HG03196 (cell line): ENCODE measurements around the gene FAM20C.

ENCODE experiments used
- ATAC-seq: cut with Tn5 transposase; IDR thresholded peaks from one replicate; pipeline ENCODE4 v1.9.1; 2021; ENCODE audit not compliant: unreplicated experiment

The FAM20C gene

DNA sequence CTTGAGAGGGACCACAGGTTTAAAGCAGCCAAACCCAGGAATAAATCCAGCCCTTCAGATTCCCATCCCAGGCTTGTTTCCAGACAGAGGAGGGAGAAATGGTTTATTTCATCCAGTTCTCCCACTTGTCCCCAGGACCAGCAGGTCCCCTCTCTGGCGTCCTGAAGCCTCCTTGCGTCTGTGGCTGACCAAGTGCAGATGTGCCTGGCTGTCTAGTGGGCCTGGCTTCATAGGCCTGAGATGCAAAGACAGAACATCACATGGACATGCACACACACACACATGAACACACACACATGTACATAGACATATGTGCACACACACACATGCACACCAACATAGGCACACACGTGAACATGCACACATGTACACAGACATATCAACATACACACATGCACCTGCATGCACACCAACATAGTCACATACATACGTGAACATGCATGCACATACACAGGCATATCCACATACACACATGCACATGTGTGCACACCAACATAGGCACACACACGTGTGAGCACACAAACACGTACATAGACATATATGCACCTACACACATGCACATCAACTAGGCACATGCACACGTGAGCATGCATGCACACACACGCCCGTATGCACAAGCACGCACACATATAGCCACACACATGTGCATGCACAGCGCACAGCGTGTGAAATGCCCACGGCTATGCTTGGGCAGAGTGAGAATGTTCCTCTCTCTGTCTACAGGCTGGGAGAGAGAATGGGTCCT is 108.3 kb downstream of the FAM20C start:
- ATAC-seq, result no peak

DNA sequence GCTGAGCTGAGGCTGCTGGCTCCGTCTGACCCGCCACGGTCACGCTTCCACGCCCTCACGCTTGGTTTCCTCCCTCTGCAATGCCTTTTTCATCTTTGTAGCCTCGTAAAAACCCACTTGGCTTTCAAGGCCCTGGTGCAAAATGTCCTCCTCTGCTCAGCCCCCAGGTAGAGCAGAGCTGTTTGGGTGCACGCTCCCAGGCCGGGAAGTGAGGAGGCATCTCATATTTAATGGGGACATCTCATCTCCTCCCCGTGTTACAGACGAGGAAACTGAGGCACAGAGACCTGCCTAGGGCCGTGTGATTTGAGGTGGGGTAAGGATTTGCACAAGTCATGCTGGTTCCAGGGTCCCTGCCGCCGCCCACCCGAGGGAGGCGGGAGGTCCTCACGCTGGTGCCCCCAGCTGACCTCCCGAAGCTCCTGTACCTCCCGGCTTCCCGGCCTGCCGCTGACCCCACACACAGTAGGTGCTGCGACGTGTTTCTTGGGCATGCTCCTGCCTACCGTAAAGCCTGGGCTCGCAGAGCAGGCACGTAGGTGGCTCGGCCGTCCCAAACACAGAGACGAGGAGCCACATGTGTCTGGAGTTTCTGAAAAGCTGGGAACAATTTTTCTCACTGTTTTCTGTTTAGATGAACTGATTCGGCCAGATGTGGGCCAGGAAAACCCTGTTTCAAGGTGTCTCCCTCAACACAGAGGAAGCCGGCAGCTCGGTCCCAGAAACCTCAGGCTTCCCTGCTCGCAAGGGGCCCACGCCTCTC is 109.1 kb downstream of the FAM20C start:
- no peak for ATAC-seq

DNA sequence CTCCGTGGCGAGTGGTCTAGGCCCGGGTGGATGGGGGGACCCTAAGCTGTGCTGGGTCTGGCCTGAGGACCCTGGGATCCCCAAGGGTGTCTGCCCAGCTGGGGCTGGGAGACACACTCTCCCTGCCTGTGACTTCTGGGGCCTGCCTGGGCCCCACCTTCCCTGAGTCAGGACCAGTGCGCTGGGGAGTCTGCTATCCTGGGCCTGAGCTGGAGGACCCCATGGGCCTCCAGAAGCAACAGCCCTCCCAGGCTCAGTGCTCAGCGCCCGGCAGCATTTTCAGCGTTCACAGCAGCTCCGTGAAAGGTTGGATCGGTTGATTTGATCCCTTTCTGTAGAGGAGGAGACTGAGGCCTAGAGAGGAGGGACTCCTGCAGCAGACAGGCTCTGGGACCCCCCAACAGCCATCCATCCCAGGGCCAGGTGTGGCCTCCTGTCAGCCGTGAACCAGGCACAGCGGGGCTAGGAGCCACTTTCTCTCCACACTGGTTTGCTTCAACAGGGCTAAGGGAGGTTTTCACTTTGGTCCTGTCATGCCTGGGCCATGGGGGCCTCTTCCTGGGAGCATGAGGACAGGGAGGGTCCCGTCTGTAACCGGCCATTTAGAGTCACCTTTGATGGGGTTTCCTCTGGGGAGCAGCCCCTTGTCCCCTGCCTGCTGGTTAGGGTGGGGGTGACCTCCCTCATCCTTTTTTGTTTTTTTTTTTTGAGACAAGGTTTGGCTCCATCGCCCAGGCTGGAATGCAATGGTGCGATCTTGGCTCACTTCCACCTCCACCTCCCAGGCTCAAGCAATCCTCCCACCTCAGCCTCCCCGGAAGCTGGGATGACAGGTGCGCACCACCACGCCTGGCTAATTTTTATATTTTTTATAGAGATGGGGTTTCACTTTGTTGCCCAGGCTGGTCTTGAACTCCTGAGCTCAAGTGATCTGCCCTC is 110.0 kb downstream of the FAM20C start:
- ATAC-seq, result no peak

DNA sequence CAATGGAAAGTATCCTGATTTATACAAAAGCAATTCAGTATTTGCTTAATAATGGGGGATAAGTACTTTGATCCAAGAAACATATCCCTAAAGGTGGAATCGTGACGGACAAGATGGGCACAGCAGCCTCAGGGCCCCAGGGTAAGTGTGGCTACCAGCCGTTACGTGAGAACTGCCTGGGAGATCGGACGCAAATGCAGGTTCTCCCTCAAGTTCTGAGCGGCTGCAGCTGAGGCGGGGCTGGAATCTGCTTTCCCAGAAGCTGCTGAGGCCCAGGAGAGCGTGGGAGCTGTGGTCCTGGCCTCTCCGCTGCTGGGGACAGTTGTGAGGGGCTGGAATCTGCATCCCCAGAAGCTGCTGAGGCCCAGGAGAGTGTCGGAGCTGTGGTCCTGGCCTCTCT is 111.1 kb downstream of the FAM20C start:
- no peak for ATAC-seq

DNA sequence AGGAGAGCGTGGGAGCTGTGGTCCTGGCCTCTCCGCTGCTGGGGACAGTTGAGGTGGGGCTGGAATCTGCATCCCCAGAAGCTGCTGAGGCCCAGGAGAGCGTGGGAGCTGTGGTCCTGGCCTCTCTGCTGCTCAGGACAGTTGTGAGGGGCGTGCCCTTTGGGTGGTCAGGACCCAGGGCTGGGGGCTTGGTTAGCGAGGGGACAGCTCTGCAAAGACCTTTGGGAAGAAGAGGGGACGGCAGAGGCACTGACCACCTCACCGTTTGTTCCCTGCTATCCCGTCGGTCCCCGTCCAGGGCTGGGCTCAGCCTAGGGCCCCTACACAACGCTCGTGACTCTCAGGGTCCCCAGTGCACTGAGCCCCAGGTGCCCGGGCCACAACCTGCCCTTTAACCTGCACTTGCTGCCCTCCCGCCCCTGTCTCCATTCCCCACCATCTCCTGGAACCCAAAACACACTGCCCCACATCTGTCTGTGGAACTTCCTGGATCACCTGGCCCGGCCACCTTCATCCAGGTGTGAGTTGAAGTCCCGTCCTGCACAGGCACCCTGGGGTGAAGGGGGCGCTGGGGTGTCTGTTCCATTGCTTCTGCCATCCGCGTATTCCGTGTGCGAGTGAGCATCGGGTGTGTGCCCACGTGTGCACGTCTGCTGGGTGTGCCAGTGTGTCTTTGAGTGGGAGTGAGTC is 111.7 kb downstream of the FAM20C start:
- no peak for ATAC-seq

DNA sequence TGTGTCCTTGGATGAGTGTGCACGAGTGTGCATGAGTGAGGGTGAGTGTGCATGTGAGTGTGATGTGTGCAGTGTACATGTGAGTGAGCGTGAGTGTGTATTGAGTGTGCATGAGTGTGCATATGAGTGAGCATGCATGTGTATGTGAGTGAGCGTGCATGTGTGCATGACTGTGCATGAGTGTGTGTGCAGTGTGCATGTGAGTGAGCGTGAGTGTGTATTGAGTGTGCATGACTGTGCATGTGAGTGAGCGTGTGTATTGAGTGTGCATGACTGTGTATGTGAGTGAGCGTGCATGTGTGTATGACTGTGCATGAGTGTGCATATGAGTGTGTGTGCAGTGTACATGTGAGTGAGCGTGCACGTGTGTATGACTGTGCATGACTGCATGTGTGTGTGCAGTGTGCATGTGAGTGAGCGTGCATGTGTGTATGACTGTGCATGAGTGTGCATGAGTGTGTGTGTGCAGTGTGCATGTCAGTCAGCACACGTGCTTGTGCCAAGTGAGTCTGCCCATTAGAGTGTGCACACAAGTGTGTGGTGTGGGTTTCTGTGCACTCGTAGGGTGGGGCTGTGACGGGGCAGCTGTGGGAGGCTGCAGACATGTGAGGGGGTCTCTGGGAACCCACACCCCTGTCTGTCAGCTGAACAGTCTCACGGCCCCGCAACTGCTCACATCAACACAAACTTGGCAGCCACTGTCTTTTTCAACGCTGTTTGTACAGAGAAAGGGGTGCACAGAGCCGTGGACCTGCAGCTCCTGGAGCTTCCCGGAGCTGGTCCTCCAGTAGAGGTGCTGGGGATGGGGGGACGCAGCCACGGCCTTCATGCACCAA is 112.4 kb downstream of the FAM20C start:
- ATAC-seq, result no peak

DNA sequence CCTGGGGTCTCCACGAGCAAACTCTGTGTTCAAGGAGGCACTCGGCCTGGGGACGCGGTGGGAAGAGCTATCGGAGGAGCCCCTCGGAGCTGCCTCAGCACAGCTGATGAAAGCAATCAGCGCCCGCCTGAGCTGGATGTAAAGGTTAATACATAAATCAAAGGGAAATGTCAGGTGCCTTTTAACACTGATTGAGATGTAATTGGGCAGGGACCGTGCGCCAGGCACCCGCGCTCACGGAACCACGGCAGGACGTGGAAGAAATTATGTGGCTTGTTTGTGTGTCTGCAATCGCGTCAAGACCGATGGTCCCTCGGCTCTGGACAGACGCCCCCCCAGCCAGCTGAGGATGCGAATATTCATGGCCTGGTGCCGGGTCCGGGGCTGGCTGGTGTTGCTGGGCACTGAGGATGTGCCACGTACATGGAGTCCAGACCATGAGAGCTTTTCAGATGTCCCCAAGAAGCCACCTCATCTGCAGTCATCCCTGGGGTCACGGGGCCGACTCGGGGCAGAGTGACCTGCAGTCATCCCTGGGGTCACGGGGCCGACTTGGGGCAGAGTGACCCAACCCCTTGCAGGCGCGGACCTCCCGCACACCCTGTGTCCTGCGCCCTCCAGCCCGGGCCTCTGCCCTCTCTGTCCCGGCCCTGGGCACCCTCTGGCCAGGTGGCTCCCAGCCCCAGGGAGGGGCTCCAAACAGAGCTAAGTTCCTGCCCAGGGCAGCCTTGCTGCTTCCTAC is 113.2 kb downstream of the FAM20C start:
- ATAC-seq, result no peak

DNA sequence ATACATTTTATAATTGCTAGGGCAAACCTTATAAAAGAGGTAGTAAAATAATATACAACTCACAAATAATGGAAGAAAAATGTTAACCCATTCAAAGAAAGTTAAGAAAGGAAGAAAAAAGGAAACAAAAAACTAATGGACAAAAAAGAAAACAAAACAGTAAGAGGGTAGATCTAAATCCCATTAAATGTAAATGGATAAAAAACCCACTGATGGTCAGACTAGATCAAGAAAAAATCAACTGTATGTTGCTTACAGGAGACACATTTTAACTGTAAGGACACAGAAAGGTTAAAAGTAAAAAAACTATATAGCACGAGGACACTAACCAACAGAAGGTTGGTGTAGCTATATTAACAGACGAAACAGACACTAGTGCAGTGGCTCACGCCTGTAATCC is 115.6 kb downstream of the FAM20C start:
- no peak for ATAC-seq

DNA sequence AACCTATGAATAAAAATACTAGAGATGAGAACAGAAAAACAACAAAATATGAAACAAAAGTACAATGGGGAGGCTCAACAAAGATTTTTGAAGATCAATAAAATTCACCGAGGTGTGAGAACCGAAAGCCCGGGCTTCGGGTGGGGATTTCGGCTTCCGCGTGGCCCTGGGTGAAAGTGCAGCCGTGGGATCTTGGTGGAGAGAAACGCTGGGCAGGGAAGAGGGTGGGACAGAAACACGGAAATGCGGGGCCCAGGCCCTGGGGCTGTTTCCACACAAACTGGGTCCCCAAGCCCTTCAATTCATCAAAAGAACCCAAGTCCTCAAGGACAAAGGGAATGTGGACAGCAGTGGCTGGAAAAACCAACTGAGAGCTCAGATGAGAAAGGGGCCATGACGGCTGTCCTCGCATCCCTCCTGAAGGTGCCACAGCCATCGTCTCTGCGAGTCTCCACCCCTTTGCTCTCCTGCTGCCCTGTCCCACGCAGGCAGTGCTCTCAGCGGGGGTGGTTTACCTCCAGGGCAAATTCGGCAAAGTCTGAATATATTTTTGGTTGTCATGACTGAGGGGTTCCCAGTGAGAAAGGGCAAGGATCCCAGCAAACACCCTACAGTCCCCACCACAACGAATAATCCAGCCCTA is 117.3 kb downstream of the FAM20C start:
- ATAC-seq, result no peak
